Activated CD8-positive, alpha-beta T cell treated with anti-CD3 and anti-CD28 coated beads, Interleukin-2, amount 10 ng/mL, durations not matched to agents 7 days and 5 days (primary cell): ENCODE results near the gene HS3ST6. TPM values are rescaled to one million over a fixed set of nuclear protein-coding genes. Genes with fewer than 3 reads are reported as not detected.
"Not testable (repeated sequence)": the region's sequence is repeated elsewhere in the genome, so short reads cannot be mapped to it uniquely, and the experiment has no call there.

Experiments used
- ATAC-seq: fragments of 150-1000 bp; cut with Tn5 transposase; one replicate; pipeline ENCODE4 v1.10.0; 2021; ENCODE audit warnings: moderate library complexity
- CTCF ChIA-PET: fragments of 350-600 bp; sonication (Branson Sonifier 250); formaldehyde crosslinking; loops from one replicate; lab custom pipeline; 2021; ENCODE audit warnings: antibody characterized with exemption; lab: Charles Lee
- POLR2A ChIA-PET: fragments of 350-600 bp; sonication (Branson Sonifier 250); formaldehyde crosslinking; loops from one replicate; lab custom pipeline; 2021; ENCODE audit warnings: antibody characterized with exemption; lab: Charles Lee
- DNase-seq: peaks from one replicate; pipeline ENCODE4 v3.0.0-alpha.2; 2020
- H3K27ac Mint-ChIP-seq: one replicate; pipeline ENCODE4 v1.8.0; 2021; ENCODE audit warnings: mild to moderate bottlenecking, mixed read lengths
- H3K27me3 Mint-ChIP-seq: one replicate; pipeline ENCODE4 v1.8.0; 2021; ENCODE audit warnings: low read depth, mixed read lengths
- H3K36me3 Mint-ChIP-seq: one replicate; pipeline ENCODE4 v1.8.0; 2021; ENCODE audit warnings: low read depth, mixed read lengths
- H3K4me1 Mint-ChIP-seq: one replicate; pipeline ENCODE4 v1.8.0; 2021; ENCODE audit warnings: low read depth, mixed read lengths
- H3K4me3 Mint-ChIP-seq: one replicate; pipeline ENCODE4 v1.8.0; 2021; ENCODE audit warnings: mild to moderate bottlenecking, mixed read lengths
- H3K9me3 Mint-ChIP-seq: one replicate; pipeline ENCODE4 v1.8.0; 2022; ENCODE audit warnings: mixed read lengths; ENCODE audit not compliant: insufficient read depth
- total RNA-seq, 2 experiments: library from RNA; stranded (reverse); gene quantifications; one replicate each; pipeline ENCODE4 v1.2.3, GENCODE V29; 2021

HS3ST6 gene
- total RNA-seq, 2 experiments from 2014 or later: not detected

GRCh38 chr16:1920727-1921171, 2.5 kb upstream of the HS3ST6 start:
- Mint-ChIP-seq H3K4me1 (peaks cover 2% of the 10 kb centered on the region), H3K9me3 (no peaks in the 10 kb centered on the region), H3K36me3 (no peaks in the 10 kb centered on the region), H3K4me3 (no peak overlapping the region), H3K27ac (no peak overlapping the region), H3K27me3 (peaks cover 65% of the 10 kb centered on the region)
- peak; percentile 79 for ATAC-seq
- ChIA-PET POLR2A (no interaction called here), CTCF (interaction anchor here (1.2 kb wide), 1 partner anchor 56 kb away, joined by 3 read pairs; no protein-coding TSS in a partner anchor)
- DNase-seq: peak; percentile 32

GRCh38 chr16:1920122-1920521, 1.9 kb upstream of the HS3ST6 start:
- H3K4me1 Mint-ChIP-seq, H3K36me3 Mint-ChIP-seq, POLR2A ChIA-PET, H3K4me3 Mint-ChIP-seq, H3K27ac Mint-ChIP-seq, DNase-seq, ATAC-seq, H3K9me3 Mint-ChIP-seq: not testable (repeated sequence)
- CTCF ChIA-PET: interaction anchor here (0.8 to 1.2 kb wide), 2 partner anchors 9 to 56 kb away, joined by 3 read pairs; no protein-coding TSS in a partner anchor
- H3K27me3 Mint-ChIP-seq: peaks cover 69% of the 10 kb centered on the region

GRCh38 chr16:1919327-1919998, 1.2 kb upstream of the HS3ST6 start:
- ChIA-PET POLR2A (no interaction called here), CTCF (interaction anchor here (0.8 kb wide), 1 partner anchor 10 kb away, joined by 3 read pairs; no protein-coding TSS in a partner anchor)
- Mint-ChIP-seq H3K9me3 (no peaks in the 10 kb centered on the region), H3K27me3 (peaks cover 67% of the 10 kb centered on the region), H3K4me3 (no peak overlapping the region), H3K36me3 (no peaks in the 10 kb centered on the region), H3K4me1 (peaks cover 2% of the 10 kb centered on the region), H3K27ac (no peak overlapping the region)
- DNase-seq (no peak), ATAC-seq (no peak)

DNA sequence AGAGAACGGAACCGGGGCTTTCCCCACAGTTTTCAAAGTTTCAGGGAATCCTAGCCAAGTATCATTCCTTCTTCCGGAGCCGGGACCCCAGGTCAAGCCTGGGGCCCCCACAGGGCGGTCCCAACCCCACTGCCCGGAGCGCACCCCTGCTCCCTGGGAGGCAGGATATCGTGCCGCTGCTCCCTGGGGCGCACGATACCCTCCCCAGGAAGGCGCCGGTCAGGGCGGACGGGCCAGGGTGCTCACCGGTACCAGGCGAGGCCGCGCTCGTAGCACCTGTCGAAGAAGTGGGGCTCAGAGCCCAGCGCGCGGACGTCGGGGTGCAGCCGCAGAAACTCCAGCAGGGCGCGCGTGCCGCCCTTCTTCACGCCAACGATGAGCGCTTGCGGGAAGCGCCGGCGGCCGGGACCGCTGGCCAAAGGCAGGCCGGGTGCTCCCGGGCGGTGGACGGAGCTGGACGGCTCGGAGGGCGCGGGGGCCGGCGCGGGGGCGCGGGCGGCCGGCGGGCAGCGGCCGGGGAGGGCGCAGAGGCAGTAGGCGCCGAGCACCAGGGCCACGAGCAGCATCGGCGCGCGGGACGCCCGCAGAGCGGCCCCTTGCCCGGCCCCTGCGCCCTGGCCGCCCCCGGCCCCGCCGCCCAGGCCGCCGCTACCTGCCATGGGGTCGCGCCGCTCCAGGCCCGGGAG, 407 bp downstream of the HS3ST6 start:
- Mint-ChIP-seq H3K4me1 (peaks cover 2% of the 10 kb centered on the region), H3K27me3 (peaks cover 52% of the 10 kb centered on the region), H3K9me3 (no peaks in the 10 kb centered on the region), H3K27ac (no peak overlapping the region), H3K4me3 (no peak overlapping the region), H3K36me3 (no peaks in the 10 kb centered on the region)
- no peak for ATAC-seq
- ChIA-PET CTCF (no interaction called here), POLR2A (no interaction called here)
- no peak for DNase-seq

DNA sequence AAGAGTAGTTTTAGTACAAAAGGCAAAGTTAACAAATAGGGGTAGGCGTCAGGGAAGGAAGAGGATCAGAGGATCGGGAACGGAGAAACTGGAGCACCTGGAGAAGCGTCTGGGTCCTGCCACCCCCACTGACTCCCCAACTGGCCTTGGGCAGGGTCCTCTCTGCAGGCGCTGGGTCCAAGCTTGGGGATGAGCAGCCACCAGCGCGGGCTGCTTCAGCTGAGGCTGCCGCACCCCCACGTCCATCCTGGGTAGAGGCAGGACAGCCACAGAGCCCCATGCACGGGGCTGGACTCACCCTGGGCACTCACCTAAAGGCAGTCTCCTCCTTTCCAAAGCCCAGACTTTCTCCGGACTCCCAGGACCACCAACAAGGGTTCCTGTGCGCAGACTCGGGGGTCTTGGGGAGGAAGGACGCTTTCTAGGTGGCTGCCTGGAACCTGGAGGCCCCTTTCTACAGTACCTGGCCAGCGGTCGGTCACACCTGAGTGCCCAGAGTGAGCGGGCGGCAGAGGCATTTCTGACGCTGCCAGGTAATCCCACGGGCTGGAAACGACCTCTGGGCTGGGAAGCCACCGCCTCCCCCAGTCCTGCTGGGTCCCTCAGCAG, 1.1 kb downstream of the HS3ST6 start:
- Mint-ChIP-seq H3K4me3 (no peak overlapping the region), H3K27ac (no peak overlapping the region), H3K27me3 (peaks cover 47% of the 10 kb centered on the region), H3K36me3 (no peaks in the 10 kb centered on the region), H3K4me1 (peaks cover 2% of the 10 kb centered on the region), H3K9me3 (no peaks in the 10 kb centered on the region)
- no peak for DNase-seq
- ChIA-PET CTCF (no interaction called here), POLR2A (no interaction called here)
- no peak for ATAC-seq

DNA sequence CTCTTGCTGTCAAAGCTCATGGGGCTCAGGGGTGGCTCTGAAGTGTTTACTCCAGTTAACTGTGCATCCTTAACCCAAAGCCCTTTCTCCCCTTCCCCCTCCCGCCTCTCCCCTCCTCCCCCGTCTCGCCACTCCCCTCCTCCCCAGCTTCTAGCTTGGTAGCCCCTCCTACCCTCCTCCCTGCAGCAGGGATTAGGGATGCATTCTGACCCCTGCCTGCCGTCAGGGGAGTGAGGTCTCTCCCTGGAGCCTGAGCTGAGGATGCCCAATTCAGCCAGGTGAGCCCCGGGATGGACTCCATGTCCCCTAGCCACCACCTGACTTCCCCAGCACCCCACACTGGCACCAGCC, 1.6 kb downstream of the HS3ST6 start:
- ChIA-PET POLR2A (interaction anchor here (0.8 kb wide), 1 partner anchor 9 kb away, joined by 3 read pairs; no protein-coding TSS in a partner anchor), CTCF (no interaction called here)
- peaks cover 47% of the 10 kb centered on the region for H3K27me3 Mint-ChIP-seq
- peaks cover 2% of the 10 kb centered on the region for H3K4me1 Mint-ChIP-seq
- H3K36me3 Mint-ChIP-seq: no peaks in the 10 kb centered on the region
- no peak for DNase-seq
- H3K9me3 Mint-ChIP-seq: no peaks in the 10 kb centered on the region
- H3K27ac Mint-ChIP-seq: no peak overlapping the region
- no peak for ATAC-seq
- H3K4me3 Mint-ChIP-seq: no peak overlapping the region

DNA sequence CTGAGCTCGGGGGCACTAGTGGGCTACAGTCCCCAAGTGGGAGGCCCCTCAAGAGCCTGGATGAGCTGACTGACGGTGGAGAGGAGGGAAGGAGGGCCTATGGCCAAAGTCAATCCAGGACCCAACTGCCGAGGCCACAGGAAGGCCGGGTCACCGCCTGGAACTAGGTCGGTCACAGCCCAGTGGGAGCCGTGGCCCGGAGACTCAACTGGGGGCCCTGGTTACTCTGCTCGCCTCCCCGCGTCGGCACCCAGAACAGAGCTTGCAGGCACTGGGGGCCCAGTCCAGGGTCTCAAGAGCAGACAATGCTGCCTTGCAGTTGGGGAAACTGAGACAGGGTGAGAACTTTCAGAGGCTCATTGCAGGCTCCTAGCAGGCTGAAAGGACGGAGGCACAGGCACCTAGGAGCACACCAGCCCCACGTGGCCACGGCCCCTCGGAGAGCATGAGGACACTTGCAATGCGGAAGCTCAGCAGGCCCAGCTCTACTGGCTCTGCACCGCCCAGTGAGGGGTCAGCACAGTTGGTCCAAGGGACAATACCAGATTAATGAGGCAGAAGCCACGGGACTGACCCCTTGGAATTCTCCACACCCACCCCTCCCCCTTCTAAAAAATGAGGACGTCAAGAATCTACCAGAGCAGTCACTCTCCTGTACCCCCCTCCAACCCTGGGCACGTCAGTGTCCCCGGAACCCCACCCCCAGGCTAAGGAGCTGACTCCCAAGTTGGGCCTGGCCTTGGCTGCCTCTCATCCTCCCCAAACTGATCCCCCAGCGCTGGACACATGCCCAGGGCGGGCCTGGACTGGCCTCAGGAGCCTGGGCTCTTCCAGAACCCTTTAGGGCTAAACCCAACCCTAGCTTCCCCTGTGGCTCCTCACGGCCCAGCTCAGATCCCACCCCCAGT, 2.2 kb downstream of the HS3ST6 start:
- DNase-seq (no peak), ATAC-seq (no peak)
- Mint-ChIP-seq H3K27ac (no peak overlapping the region), H3K27me3 (peaks cover 43% of the 10 kb centered on the region), H3K4me3 (no peak overlapping the region), H3K4me1 (peaks cover 2% of the 10 kb centered on the region), H3K9me3 (no peaks in the 10 kb centered on the region), H3K36me3 (no peaks in the 10 kb centered on the region)
- ChIA-PET CTCF (no interaction called here), POLR2A (interaction anchor here (0.8 kb wide), 1 partner anchor 9 kb away, joined by 3 read pairs; no protein-coding TSS in a partner anchor)

- no peak for DNase-seq
- peaks cover 34% of the 10 kb centered on the region for H3K27me3 Mint-ChIP-seq
- no peaks in the 10 kb centered on the region for H3K9me3 Mint-ChIP-seq
- H3K4me1 Mint-ChIP-seq: no peaks in the 10 kb centered on the region
- no peak for ATAC-seq
- H3K27ac Mint-ChIP-seq: no peak overlapping the region
- H3K36me3 Mint-ChIP-seq: no peaks in the 10 kb centered on the region
- POLR2A ChIA-PET: no interaction called here
- H3K4me3 Mint-ChIP-seq: no peak overlapping the region
- CTCF ChIA-PET: no interaction called here
These were observed 3.2 kb downstream of the HS3ST6 start for GRCh38 chr16:1914988-1915387.

DNA sequence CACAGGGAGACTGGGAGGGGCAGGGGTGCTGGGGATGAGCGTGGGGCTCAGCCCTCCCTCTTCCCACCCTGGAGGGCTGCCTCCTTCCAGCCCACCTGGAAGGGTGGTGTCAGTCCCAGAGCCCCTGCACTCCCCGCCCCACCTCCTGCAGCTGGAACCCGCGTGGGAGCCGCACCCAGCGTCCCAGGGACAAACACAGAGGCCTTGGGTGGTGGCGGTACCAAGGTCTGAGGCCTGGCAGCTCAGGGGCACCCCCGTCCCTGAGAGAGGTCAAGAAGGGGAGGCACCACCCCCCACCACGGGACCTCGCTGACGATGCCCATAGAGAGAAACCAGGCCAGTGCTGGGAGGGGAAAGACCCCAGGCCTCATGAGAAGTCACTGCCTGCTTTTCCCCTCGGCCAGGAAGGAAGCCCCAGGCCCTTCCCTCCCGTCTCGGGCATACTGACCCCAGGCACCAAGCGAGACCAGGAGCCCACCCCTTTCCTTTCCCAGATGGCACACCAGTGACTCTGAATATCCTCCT, 4.1 kb downstream of the HS3ST6 start:
- no peak overlapping the region for H3K27ac Mint-ChIP-seq
- no peaks in the 10 kb centered on the region for H3K9me3 Mint-ChIP-seq
- H3K4me1 Mint-ChIP-seq: no peaks in the 10 kb centered on the region
- no peaks in the 10 kb centered on the region for H3K36me3 Mint-ChIP-seq
- ATAC-seq (no peak), DNase-seq (no peak)
- no peak overlapping the region for H3K4me3 Mint-ChIP-seq
- peaks cover 31% of the 10 kb centered on the region for H3K27me3 Mint-ChIP-seq
- ChIA-PET CTCF (no interaction called here), POLR2A (no interaction called here)

DNA sequence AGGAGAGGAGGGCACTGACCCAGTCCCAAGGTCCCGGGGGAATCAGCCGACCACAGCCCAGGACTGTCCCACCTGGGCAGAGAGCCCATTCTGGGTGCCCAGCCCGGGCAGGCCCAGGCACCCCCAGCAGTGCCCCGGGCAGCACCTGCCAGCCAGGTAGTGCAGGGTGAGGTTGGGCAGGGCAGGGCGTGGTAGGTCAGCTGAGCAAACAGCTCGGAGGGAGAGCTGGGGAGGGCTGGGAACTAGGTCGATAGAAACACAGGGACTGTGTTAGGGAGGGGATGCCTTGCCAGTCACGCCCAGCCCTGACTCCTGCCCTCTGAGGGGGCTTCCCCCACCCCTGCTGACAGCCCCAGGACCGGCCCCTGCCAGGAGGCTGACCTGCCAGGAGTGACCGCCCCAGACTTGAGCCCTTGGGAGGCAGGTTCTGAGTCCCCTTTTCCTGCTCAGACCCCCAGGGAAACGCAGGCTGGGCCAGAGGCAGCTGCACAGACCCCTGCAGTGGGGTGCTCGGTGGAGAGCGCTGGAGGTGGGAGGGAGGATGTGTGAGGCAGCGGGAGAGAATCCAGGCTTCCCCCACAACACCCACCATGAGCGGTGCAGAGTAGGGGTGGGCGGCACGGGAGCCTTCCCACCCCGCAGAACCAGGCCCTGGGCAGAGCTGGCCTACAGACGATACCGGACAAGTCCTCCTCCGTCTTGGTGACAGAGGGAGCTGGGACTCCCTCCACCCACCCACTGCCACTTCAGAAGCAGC, 4.7 kb downstream of the HS3ST6 start:
- Mint-ChIP-seq H3K36me3 (no peaks in the 10 kb centered on the region), H3K27ac (no peak overlapping the region), H3K4me3 (no peak overlapping the region), H3K4me1 (no peaks in the 10 kb centered on the region), H3K27me3 (peaks cover 29% of the 10 kb centered on the region), H3K9me3 (no peaks in the 10 kb centered on the region)
- DNase-seq (no peak), ATAC-seq (no peak)
- ChIA-PET CTCF (no interaction called here), POLR2A (no interaction called here)

GRCh38 chr16:1912215-1912543, 6.0 kb downstream of the HS3ST6 start:
- Mint-ChIP-seq H3K4me1 (no peaks in the 10 kb centered on the region), H3K27ac (no peak overlapping the region), H3K36me3 (no peaks in the 10 kb centered on the region), H3K4me3 (no peak overlapping the region), H3K9me3 (no peaks in the 10 kb centered on the region), H3K27me3 (peaks cover 26% of the 10 kb centered on the region)
- DNase-seq: no peak
- no peak for ATAC-seq
- ChIA-PET POLR2A (no interaction called here), CTCF (no interaction called here)
